OCI-LY7 (cell line): Measurements from ENCODE around the gene APOL3. TPM values are rescaled to one million over a fixed set of nuclear protein-coding genes. Genes with fewer than 3 reads are reported as not detected.

Experiments used
- total RNA-seq, 2 experiments: library from RNA; depleted of rRNA in 1 of 2; stranded (reverse); fragments of >200 nt in 1 of 2; shearing (Covaris generic) in 1 of 2; gene quantifications; 2 replicates each; pipeline ENCODE4 v1.2.3, GENCODE V29; 2014 to 2022

APOL3 gene
- total RNA-seq, 2 experiments from 2014 or later = 10.7 to 19.6 TPM

Other genes with a start within 250 kb of the APOL3 start
- gene RBFOX2, start 131.9 kb downstream of the APOL3 start, total RNA-seq (2014; rRNA removed; shearing (Covaris generic)) = 74.3 and 78.7 TPM in 2 replicates
- gene RBFOX2, start 131.9 kb downstream of the APOL3 start, total RNA-seq (2022) = 54.3 and 55.4 TPM in 2 replicates
- not detected in 2 replicates for gene APOL4, start 41.1 kb upstream of the APOL3 start, total RNA-seq (2014; rRNA removed; shearing (Covaris generic))
- not detected in 2 replicates for gene APOL4, start 41.1 kb upstream of the APOL3 start, total RNA-seq (2022)
- 11.8 and 14.9 TPM in 2 replicates for gene APOL2, start 78.8 kb upstream of the APOL3 start, total RNA-seq (2014; rRNA removed; shearing (Covaris generic))
- 9.1 and 12.4 TPM in 2 replicates for gene APOL2, start 78.8 kb upstream of the APOL3 start, total RNA-seq (2022)
- gene APOL1, start 92.4 kb upstream of the APOL3 start, total RNA-seq (2014; rRNA removed; shearing (Covaris generic)) = 0.47 and 0.64 TPM in 2 replicates
- 0.42 and 0.65 TPM in 2 replicates for gene APOL1, start 92.4 kb upstream of the APOL3 start, total RNA-seq (2022)
- gene MYH9, start 227.2 kb upstream of the APOL3 start, total RNA-seq (2014; rRNA removed; shearing (Covaris generic)) = 112 and 133 TPM in 2 replicates
- gene MYH9, start 227.2 kb upstream of the APOL3 start, total RNA-seq (2022) = 213 and 223 TPM in 2 replicates